D721Med (cell line): ENCODE data around the gene SCUBE3.

Source experiments
- DNase-seq: peaks from one replicate; pipeline ENCODE4 v3.0.0; 2011; ENCODE audit warnings: low spot score; ENCODE audit not compliant: insufficient read length
- FAIRE-seq: peaks from 2 replicates; lab custom pipeline; 2011; peaks lifted over from hg19 to GRCh38; lab: Jason Lieb, UNC
- CTCF ChIP-seq: IDR thresholded peaks from 2 replicates; pipeline ENCODE4 v1.5.1; 2012; ENCODE audit warnings: mild to moderate bottlenecking, control low read depth; ENCODE audit not compliant: insufficient read depth; ENCODE audit errors: missing control alignments

Gene SCUBE3

GRCh38 chr6:35181308-35181932 is 32.3 kb upstream of the SCUBE3 start:
- FAIRE-seq (no peak), DNase-seq (no peak)
- no peak for TF ChIP-seq CTCF

GRCh38 chr6:35181933-35182612 is 31.7 kb upstream of the SCUBE3 start:
- FAIRE-seq, result no peak

GRCh38 chr6:35183281-35183680 is 30.5 kb upstream of the SCUBE3 start:
- TF ChIP-seq CTCF, result no peak
- DNase-seq (no peak), FAIRE-seq (no peak)

More at GRCh38 chr6:35181933-35182612, 31.7 kb upstream of the SCUBE3 start:
- TF ChIP-seq CTCF, result no peak
- no peak for DNase-seq

GRCh38 chr6:35183935-35184334 is 29.8 kb upstream of the SCUBE3 start:
- no peak for TF ChIP-seq CTCF
- no peak for DNase-seq
- no peak for FAIRE-seq

- FAIRE-seq (no peak), DNase-seq (no peak)
- TF ChIP-seq CTCF, result no peak
Observed at GRCh38 chr6:35184580-35185301, 29.0 kb upstream of the SCUBE3 start.

GRCh38 chr6:35185302-35185681 is 28.5 kb upstream of the SCUBE3 start:
- DNase-seq (no peak), FAIRE-seq (no peak)
- no peak for TF ChIP-seq CTCF

GRCh38 chr6:35185971-35186370 is 27.8 kb upstream of the SCUBE3 start:
- FAIRE-seq (no peak), DNase-seq (no peak)
- TF ChIP-seq CTCF, result no peak
